Measurements from ENCODE around the gene PNPT1. TPM values are rescaled to one million over a fixed set of nuclear protein-coding genes. Genes with fewer than 3 reads are reported as not detected.

Gene PNPT1
- total and polyA plus RNA-seq, 2 of the 13 experiments (the other 11 are each of a cell fraction or from before 2014, with no cell fraction given): 23.4 to 61.0 TPM

DNA sequence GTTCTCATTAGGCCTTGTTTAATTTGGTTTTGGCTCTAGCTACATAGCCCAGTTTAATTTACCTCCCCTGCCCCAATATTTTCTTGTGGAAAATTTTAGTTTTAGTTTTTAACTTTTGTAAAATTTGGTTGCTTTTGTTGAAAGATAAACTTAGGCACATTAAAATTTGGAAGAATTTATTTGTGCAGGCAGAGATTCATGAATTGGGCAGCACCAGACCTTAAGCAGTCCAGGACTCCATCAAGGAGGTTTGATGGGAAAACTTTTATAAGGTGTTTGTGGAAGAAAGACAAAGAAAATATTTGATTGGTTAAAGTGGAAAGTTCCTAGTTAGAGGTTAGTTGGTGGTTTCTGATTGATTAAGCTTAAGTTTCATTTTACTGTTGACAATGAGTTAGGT, 16.4 kb upstream of the PNPT1 start:
- Histone ChIP-seq H2AFZ (ENCODE audit: low read length) (no peak overlapping the region), H3K4me2 (ENCODE audit: low read depth, low read length) (no peak overlapping the region), H3K4me1 (ENCODE audit: insufficient read depth, low read length) (peaks cover 7% of the 10 kb centered on the region), H4K20me1 (ENCODE audit: insufficient read depth, low read length) (no peaks in the 10 kb centered on the region), H3K27me3 (ENCODE audit: control insufficient read depth in 1 of 2, insufficient read depth in 2 of 2, low read length in 2 of 2) (0 out of 5 replicates have a peak, but pooled peaks cover 0 to 2% of the 10 kb centered on the region in 2 experiments), H3K79me2 (ENCODE audit: insufficient read depth, low read length) (no peaks in the 10 kb centered on the region), H3K36me3 (replicated peaks in 1 of 2; ENCODE audit: control insufficient read depth in 1 of 2, insufficient read depth in 2 of 2, low read length in 2 of 2) (no peaks in the 10 kb centered on the region), H3K9me3 (ENCODE audit: low read length) (no peaks in the 10 kb centered on the region), H3K9ac (ENCODE audit: insufficient read depth, low read depth, low read length) (no peak overlapping the region), H3K27ac (ENCODE audit: extremely low read length, insufficient read depth, low read length) (no peak overlapping the region), H3K4me3 (replicated peaks in 1 of 3; ENCODE audit: insufficient read depth in 1 of 3, low read depth in 2 of 3, low read length in 3 of 3) (no peak overlapping the region)
- FAIRE-seq (no peak), DNase-seq (ENCODE audit: low spot score) (no peak), ATAC-seq (no peak)
- CTCF ChIA-PET (ENCODE audit: low intra/inter-chr PET ratio, low total read pairs): no interaction called here
- intact Hi-C loops (cut with micrococcal nuclease; ENCODE audit: unreplicated experiment): loop anchor here (10.0 kb wide), 1 partner anchor 1805 kb away; no protein-coding TSS in a partner anchor
- TF ChIP-seq FOSL1 (CRISPR knock-in tag; IDR thresholded peaks at IDR 0.05; ENCODE audit: borderline replicate concordance) (no peak), HHEX (CRISPR knock-in tag; IDR thresholded peaks at IDR 0.05) (no peak), SNRNP70 (IDR thresholded peaks at IDR 0.05; ENCODE audit: low read depth, low read length) (no peak), ZNF136 (CRISPR knock-in tag; IDR thresholded peaks at IDR 0.05; ENCODE audit: low read depth) (no peak), NCOA5 (CRISPR knock-in tag; IDR thresholded peaks at IDR 0.05) (no peak), ZNF256 (CRISPR knock-in tag; conservative IDR thresholded peaks at IDR 0.05) (no peak), ZBTB26 (CRISPR knock-in tag; IDR thresholded peaks at IDR 0.05; ENCODE audit: borderline replicate concordance) (no peak), SOX6 (IDR thresholded peaks at IDR 0.05) (no peak), SOX6 (CRISPR knock-in tag; IDR thresholded peaks at IDR 0.05) (no peak), PTBP1 (IDR thresholded peaks at IDR 0.05; ENCODE audit: low read depth, low read length, poor library complexity, severe bottlenecking) (no peak), POLR2AphosphoS5 (IDR thresholded peaks at IDR 0.05; ENCODE audit: low read depth, low read length) (no peak), ZSCAN25 (CRISPR knock-in tag; IDR thresholded peaks at IDR 0.05) (no peak), ZNF24 (IDR thresholded peaks at IDR 0.05) (no peak), MIER2 (CRISPR knock-in tag; IDR thresholded peaks at IDR 0.05) (no peak), ZFAT (CRISPR knock-in tag; conservative IDR thresholded peaks at IDR 0.05) (no peak)
- in situ Hi-C loops (cut with HindIII; ENCODE audit: extremely low pct_ligation_motif_present, low pct_unique_long_range_greater_than_20kb): loop anchor here (10.0 kb wide), 1 partner anchor 425 kb away; no protein-coding TSS in a partner anchor
- no TSS peak for BruUV-seq (replicated peaks)
- POLR2A ChIA-PET: no interaction called here
